PC-9 (cell line): ENCODE measurements around the gene PPM1A. TPM values are rescaled to one million over a fixed set of nuclear protein-coding genes. Genes with fewer than 3 reads are reported as not detected.

Source experiments
- BruUV-seq: library from RNA; stranded (reverse); fragments of 400-500 nt; replicated peaks from 2 replicates; lab custom pipeline; 2021; lab: Mats Ljungman, UMichigan
- CTCF ChIA-PET: fragments of 300-600 bp; sonication (Branson Sonifier 250); formaldehyde crosslinking; loops from one replicate; lab custom pipeline; 2022; ENCODE audit warnings: antibody characterized with exemption; lab: Charles Lee
- POLR2A ChIA-PET: fragments of 300-600 bp; sonication (Branson Sonifier 250); formaldehyde crosslinking; loops from one replicate; lab custom pipeline; 2022; ENCODE audit warnings: antibody characterized with exemption; ENCODE audit not compliant: unreplicated experiment; lab: Charles Lee
- DNase-seq, 2 experiments: peaks; one replicate each; pipeline versions ENCODE4 v3.0.0 to v3.0.0-alpha.2; 2015 to 2022; ENCODE audit warnings: mixed read lengths in 1 of 2
- H2AFZ ChIP-seq: fragments of 200-600 bp; sonication (generic); 2 replicates; pipeline ENCODE4 v1.8.1; 2017; ENCODE audit warnings: antibody characterized with exemption
- H3F3A ChIP-seq: fragments of 200-600 bp; sonication (generic); 2 replicates; pipeline ENCODE4 v1.8.1; 2017; ENCODE audit warnings: antibody characterized with exemption, mild to moderate bottlenecking, low read depth; ENCODE audit not compliant: insufficient read depth
- H3K27ac ChIP-seq: fragments of 200-600 bp; sonication (generic); 2 replicates; pipeline ENCODE4 v1.6.1; 2016; ENCODE audit warnings: mixed run types
- H3K27me3 ChIP-seq: fragments of 200-600 bp; sonication (generic); 2 replicates; pipeline ENCODE4 v1.6.1; 2016; ENCODE audit warnings: low read depth, mixed run types; ENCODE audit not compliant: insufficient read depth
- H3K36me3 ChIP-seq: fragments of 200-600 bp; sonication (generic); 2 replicates; pipeline ENCODE4 v1.6.1; 2016; ENCODE audit warnings: low read depth, mixed run types
- H3K4me1 ChIP-seq: fragments of 200-600 bp; sonication (generic); replicated peaks from 2 replicates; pipeline ENCODE4 v1.6.1; 2016; ENCODE audit warnings: mixed run types; ENCODE audit not compliant: insufficient read depth
- H3K4me2 ChIP-seq: fragments of 200-600 bp; sonication (generic); 2 replicates; pipeline ENCODE4 v1.6.1; 2017; ENCODE audit warnings: mixed run types
- H3K4me3 ChIP-seq: fragments of 200-600 bp; sonication (generic); 2 replicates; pipeline ENCODE4 v1.6.1; 2016; ENCODE audit warnings: mixed run types
- H3K79me2 ChIP-seq: fragments of 200-600 bp; sonication (generic); 2 replicates; pipeline ENCODE4 v1.6.1; 2017; ENCODE audit warnings: low read depth, mixed run types
- H3K9me2 ChIP-seq: fragments of 200-600 bp; sonication (generic); 2 replicates; pipeline ENCODE4 v1.8.1; 2017; ENCODE audit warnings: mild to moderate bottlenecking; ENCODE audit not compliant: insufficient read depth
- H3K9me3 ChIP-seq: fragments of 200-600 bp; sonication (generic); 2 replicates; pipeline ENCODE4 v1.8.1; 2016; ENCODE audit warnings: low read depth; ENCODE audit not compliant: insufficient read depth
- H4K20me1 ChIP-seq: fragments of 200-600 bp; sonication (generic); 2 replicates; pipeline ENCODE4 v1.8.1; 2017; ENCODE audit not compliant: insufficient read depth
- EZH2 ChIP-seq: fragments of 200-600 bp; sonication (generic); IDR thresholded peaks from 2 replicates; pipeline ENCODE4 v1.8.0; 2017; ENCODE audit warnings: antibody characterized with exemption, low read depth
- intact Hi-C: fragments of 100-400 bp; cut with micrococcal nuclease; formaldehyde crosslinking; loops from one replicate; pipeline ENCODE4 v1.10.0; 2022; ENCODE audit not compliant: unreplicated experiment
- total RNA-seq: library from RNA; stranded (reverse); gene quantifications from 2 replicates; pipeline ENCODE4 v1.2.3, GENCODE V29; 2021
- TF ChIP-seq, protein P1 (sequence below): fragments of 200-600 bp; sonication (generic); conservative IDR thresholded peaks from 2 replicates; pipeline ENCODE4 v1.6.1; 2017; ENCODE audit warnings: mixed run types, antibody characterized with exemption, mild to moderate bottlenecking, moderate library complexity

The PPM1A gene
- total RNA-seq, 1 experiment from 2014 or later = 60.9 TPM

DNA sequence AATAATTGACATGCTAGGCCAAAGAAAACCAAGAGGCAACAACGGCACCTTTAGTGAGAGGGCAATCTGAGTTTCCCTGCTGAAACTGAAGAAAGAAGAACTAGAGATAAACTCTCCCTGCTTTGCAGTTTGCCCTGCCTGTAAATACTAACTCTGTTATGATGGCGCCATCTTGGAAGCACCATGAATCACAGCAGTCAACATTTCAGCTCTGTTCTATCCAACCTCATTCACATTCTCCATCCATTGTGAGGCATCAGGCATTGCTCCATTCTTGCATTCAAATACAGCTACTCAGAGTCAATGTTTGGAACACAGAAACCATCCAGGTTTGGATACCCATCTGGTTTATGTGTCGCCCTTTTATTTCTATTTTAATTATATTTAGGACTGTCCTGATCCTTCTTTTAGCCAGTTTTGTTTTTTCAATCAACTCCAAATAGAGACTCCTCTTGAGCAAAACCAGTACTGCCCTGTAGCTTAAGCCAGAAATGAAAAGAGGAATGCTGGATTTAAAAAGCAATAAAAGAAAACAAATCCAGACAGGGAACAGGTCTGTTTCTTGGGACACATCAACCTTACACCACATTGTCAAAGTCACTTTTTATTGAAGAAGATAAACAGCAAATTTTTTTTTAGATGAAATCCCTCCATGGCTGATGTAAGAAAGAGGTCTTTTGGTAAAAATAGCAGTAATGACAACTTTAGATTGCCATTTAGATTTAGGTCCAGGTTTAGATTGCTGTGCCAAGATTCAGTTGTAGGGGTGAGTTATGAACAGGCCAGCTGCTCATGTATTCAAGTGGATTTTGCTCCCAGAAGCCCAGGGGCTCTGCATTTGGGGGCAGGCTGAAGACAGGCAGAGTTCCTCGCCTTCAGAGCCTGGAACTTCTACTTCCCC lies 33.3 kb upstream of the PPM1A start:
- Histone ChIP-seq H3K4me1 (no peaks in the 10 kb centered on the region), H2AFZ (no peak overlapping the region), H3K9me3 (no peaks in the 10 kb centered on the region), H4K20me1 (no peaks in the 10 kb centered on the region), H3K27ac (no peak overlapping the region), H3K4me2 (no peak overlapping the region), H3F3A (no peaks in the 10 kb centered on the region), H3K36me3 (no peaks in the 10 kb centered on the region), H3K27me3 (no peaks in the 10 kb centered on the region), H3K79me2 (no peaks in the 10 kb centered on the region), H3K9me2 (no peaks in the 10 kb centered on the region; the same call in 1 of the 2 replicates), H3K4me3 (no peak overlapping the region)
- no TSS peak for BruUV-seq
- ChIA-PET CTCF (no interaction called here), POLR2A (no interaction called here)
- intact Hi-C loops = no loop called here
- TF ChIP-seq, protein P1, sequence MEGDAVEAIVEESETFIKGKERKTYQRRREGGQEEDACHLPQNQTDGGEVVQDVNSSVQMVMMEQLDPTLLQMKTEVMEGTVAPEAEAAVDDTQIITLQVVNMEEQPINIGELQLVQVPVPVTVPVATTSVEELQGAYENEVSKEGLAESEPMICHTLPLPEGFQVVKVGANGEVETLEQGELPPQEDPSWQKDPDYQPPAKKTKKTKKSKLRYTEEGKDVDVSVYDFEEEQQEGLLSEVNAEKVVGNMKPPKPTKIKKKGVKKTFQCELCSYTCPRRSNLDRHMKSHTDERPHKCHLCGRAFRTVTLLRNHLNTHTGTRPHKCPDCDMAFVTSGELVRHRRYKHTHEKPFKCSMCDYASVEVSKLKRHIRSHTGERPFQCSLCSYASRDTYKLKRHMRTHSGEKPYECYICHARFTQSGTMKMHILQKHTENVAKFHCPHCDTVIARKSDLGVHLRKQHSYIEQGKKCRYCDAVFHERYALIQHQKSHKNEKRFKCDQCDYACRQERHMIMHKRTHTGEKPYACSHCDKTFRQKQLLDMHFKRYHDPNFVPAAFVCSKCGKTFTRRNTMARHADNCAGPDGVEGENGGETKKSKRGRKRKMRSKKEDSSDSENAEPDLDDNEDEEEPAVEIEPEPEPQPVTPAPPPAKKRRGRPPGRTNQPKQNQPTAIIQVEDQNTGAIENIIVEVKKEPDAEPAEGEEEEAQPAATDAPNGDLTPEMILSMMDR = no peak
- TF ChIP-seq EZH2 = no peak
- DNase-seq = no peak

DNA sequence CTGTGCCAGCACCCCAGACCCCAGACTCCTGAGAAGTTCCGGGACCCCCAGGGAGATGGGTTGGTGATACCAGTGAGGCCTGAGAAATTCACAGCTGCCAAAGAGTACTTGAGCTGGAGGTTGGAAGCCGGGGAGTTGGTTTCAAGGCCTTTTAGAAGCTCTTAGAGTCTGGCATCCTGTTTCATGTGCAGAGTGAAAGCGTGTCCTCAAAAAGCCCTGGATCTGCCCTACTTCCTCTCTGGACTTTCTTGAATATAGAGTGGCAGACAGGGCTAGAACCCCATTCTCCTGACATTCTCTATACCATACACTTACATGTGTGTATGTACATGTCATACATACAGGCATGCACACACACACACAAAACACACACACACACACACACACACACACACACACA lies 31.3 kb upstream of the PPM1A start:
- Histone ChIP-seq H4K20me1 (no peaks in the 10 kb centered on the region), H3K36me3 (no peaks in the 10 kb centered on the region), H3K27ac (no peak overlapping the region), H3K27me3 (no peaks in the 10 kb centered on the region), H3K9me3 (no peaks in the 10 kb centered on the region), H3K4me1 (peaks cover 2% of the 10 kb centered on the region; the same call in 1 of the 2 replicates), H2AFZ (no peak overlapping the region), H3F3A (no peaks in the 10 kb centered on the region), H3K79me2 (no peaks in the 10 kb centered on the region), H3K4me2 (no peak overlapping the region), H3K9me2 (no peaks in the 10 kb centered on the region; the same call in 1 of the 2 replicates), H3K4me3 (no peak overlapping the region)
- no peak for TF ChIP-seq EZH2
- TF ChIP-seq, protein P1 = no peak
- ChIA-PET POLR2A (no interaction called here), CTCF (no interaction called here)
- intact Hi-C loops = no loop called here
- BruUV-seq = no TSS peak
- no peak for DNase-seq

DNA sequence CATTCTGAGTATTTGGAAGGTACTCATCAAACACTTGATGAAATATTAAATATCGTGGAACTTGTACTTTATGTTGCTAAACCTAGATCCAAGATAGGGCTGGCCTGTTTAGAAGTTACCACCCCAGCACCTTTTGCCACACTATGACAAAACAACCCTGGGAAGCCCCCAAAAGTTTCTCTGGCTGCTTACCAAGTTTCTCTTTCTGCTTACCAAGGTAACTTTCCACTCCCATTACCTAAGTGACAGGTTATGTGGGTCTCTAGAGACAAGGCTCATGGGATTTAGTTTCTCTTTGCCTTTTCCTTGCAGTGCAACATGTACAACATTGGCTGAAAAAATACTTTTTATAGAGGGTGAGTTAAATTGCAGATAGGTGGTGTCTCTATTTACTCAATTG lies 28.9 kb upstream of the PPM1A start:
- intact Hi-C loops = no loop called here
- POLR2A ChIA-PET = no interaction called here
- Histone ChIP-seq H3K27me3 (no peaks in the 10 kb centered on the region), H3K4me1 (peaks cover 8% of the 10 kb centered on the region; the same call in 1 of the 2 replicates), H3K4me3 (no peak overlapping the region), H3F3A (no peaks in the 10 kb centered on the region), H3K9me3 (no peaks in the 10 kb centered on the region), H3K9me2 (no peaks in the 10 kb centered on the region), H2AFZ (no peak overlapping the region), H3K4me2 (no peak overlapping the region), H3K36me3 (no peaks in the 10 kb centered on the region), H3K79me2 (no peaks in the 10 kb centered on the region), H3K27ac (no peak overlapping the region), H4K20me1 (no peaks in the 10 kb centered on the region)
- TF ChIP-seq, protein P1 = no peak
- no peak for TF ChIP-seq EZH2
- no TSS peak for BruUV-seq
- no peak for DNase-seq
- CTCF ChIA-PET = no interaction called here
